HCT116 (cell line): Measurements from ENCODE around the gene GARIN5A. TPM values are rescaled to one million over a fixed set of nuclear protein-coding genes. Genes with fewer than 3 reads are reported as not detected.

Experiments
- ATAC-seq: fragments of 200-7000 bp; cut with Tn5 transposase; 2 replicates; pipeline ENCODE4 v1.9.1; 2020; ENCODE audit warnings: mild to moderate bottlenecking, moderate library complexity
- BruUV-seq: library from RNA; stranded (reverse); fragments of 400-500 nt; replicated peaks from 2 replicates; lab custom pipeline; 2021; lab: Mats Ljungman, UMichigan
- CTCF ChIA-PET: fragments of 300-600 bp; sonication (Branson Sonifier 250); formaldehyde crosslinking; loops from one replicate; lab custom pipeline; 2021; ENCODE audit warnings: antibody characterized with exemption; lab: Charles Lee
- POLR2A ChIA-PET: fragments of 300-600, 350-600 bp; sonication (Branson Sonifier 250); formaldehyde crosslinking; loops from one replicate; lab custom pipeline; 2021; ENCODE audit warnings: antibody characterized with exemption; lab: Charles Lee
- RAD21 ChIA-PET, 2 experiments: fragments of 300-600 bp; sonication (Branson Sonifier 250); formaldehyde crosslinking; loops; one replicate each; lab custom pipeline; 2023; ENCODE audit warnings: low total read pairs in 2 of 2; ENCODE audit not compliant: uncharacterized antibody in 2 of 2, unreplicated experiment in 2 of 2, low non-redundant PET in 1 of 2; lab: Charles Lee
- DNase-seq: peaks from one replicate; pipeline ENCODE4 v3.0.0-alpha.2; 2010; ENCODE audit warnings: low read depth, low spot score
- H2AFZ ChIP-seq: fragments of 200-600 bp; shearing (Covaris generic), sonication (generic); 2 replicates; pipeline ENCODE4 v1.6.1; 2017; ENCODE audit warnings: low read depth, mixed run types, mixed read lengths, antibody characterized with exemption, low read length; ENCODE audit not compliant: poor library complexity, severe bottlenecking
- H3K27ac ChIP-seq: 2 replicates; pipeline ENCODE4 v1.5.1; 2012; ENCODE audit warnings: low read depth, low read length
- H3K27me3 ChIP-seq: fragments of 200-600 bp; sonication (generic); 2 replicates; pipeline ENCODE4 v1.6.1; 2016; ENCODE audit warnings: mixed run types, low read length, mixed read lengths; ENCODE audit not compliant: insufficient read depth
- H3K36me3 ChIP-seq, 2 experiments: fragments of 200-500 bp in 1 of 2; fragments of 200-600 bp in 1 of 2; sonication (Bioruptor generic) in 1 of 2; sonication (generic) in 1 of 2; 2 replicates each; pipeline versions ENCODE4 v1.5.1 to v1.6.1; 2014 to 2016; ENCODE audit warnings: low read length in 2 of 2, inconsistent platforms in 1 of 2, mixed read lengths in 1 of 2, mixed run types in 1 of 2; ENCODE audit not compliant: insufficient read depth in 2 of 2, control insufficient read depth in 1 of 2
- H3K4me1 ChIP-seq, 2 experiments: fragments of 200-600 bp in 1 of 2; sonication (generic) in 1 of 2; 2 replicates each; pipeline versions ENCODE4 v1.5.1 to v1.6.1; 2012 to 2017; ENCODE audit warnings: low read length in 2 of 2, inconsistent platforms in 1 of 2, mild to moderate bottlenecking in 1 of 2, mixed read lengths in 1 of 2, mixed run types in 1 of 2, moderate library complexity in 1 of 2; ENCODE audit not compliant: insufficient read depth in 2 of 2, control insufficient read depth in 1 of 2
- H3K4me2 ChIP-seq: fragments of 200-600 bp; sonication (generic); 2 replicates; pipeline ENCODE4 v1.6.1; 2017; ENCODE audit warnings: mixed run types, low read length, mixed read lengths
- H3K4me3 ChIP-seq, 2 experiments: fragments of 200-600 bp in 1 of 2; sonication (generic) in 1 of 2; replicated peaks in 1 of 2; 2 replicates each; pipeline ENCODE4 v1.5.1; 2011 to 2016; ENCODE audit warnings: low read length in 2 of 2, control low read depth in 1 of 2, low read depth in 1 of 2, mild to moderate bottlenecking in 1 of 2, mixed read lengths in 1 of 2, mixed run types in 1 of 2
- H3K79me2 ChIP-seq: fragments of 200-600 bp; sonication (generic); 2 replicates; pipeline ENCODE4 v1.6.1; 2017; ENCODE audit warnings: mild to moderate bottlenecking, mixed run types, low read length, moderate library complexity, mixed read lengths; ENCODE audit not compliant: insufficient read depth
- H3K9ac ChIP-seq: fragments of 200-600 bp; sonication (generic); 2 replicates; pipeline ENCODE4 v1.6.1; 2016; ENCODE audit warnings: low read length, mixed read lengths
- H3K9me2 ChIP-seq: fragments of 200-600 bp; sonication (generic), shearing (Covaris generic); 2 replicates; pipeline ENCODE4 v1.6.1; 2017; ENCODE audit warnings: mixed run types, mild to moderate bottlenecking, moderate library complexity; ENCODE audit not compliant: insufficient read depth
- H3K9me3 ChIP-seq, 2 experiments: fragments of 200-500 bp in 1 of 2; fragments of 200-600 bp in 1 of 2; sonication (Bioruptor generic) in 1 of 2; sonication (generic) in 1 of 2; 2 replicates each; pipeline ENCODE4 v1.6.1; 2014 to 2017; ENCODE audit warnings: low read length in 2 of 2, mixed read lengths in 2 of 2, inconsistent platforms in 1 of 2, low read depth in 1 of 2, mild to moderate bottlenecking in 1 of 2, mixed run types in 1 of 2, moderate library complexity in 1 of 2; ENCODE audit not compliant: control insufficient read depth in 1 of 2, insufficient read depth in 1 of 2
- H4K20me1 ChIP-seq: fragments of 200-600 bp; sonication (generic), shearing (Covaris generic); 2 replicates; pipeline ENCODE4 v1.6.1; 2017; ENCODE audit warnings: mixed run types, mild to moderate bottlenecking, moderate library complexity; ENCODE audit not compliant: insufficient read depth
- ATF3 ChIP-seq: IDR thresholded peaks from 2 replicates; pipeline ENCODE4 v1.6.1; 2012
- EGR1 ChIP-seq: IDR thresholded peaks from 2 replicates; pipeline ENCODE4 v1.6.1; 2012; ENCODE audit warnings: low read depth
- ELF1 ChIP-seq: IDR thresholded peaks from 2 replicates; pipeline ENCODE4 v1.6.1; 2012; ENCODE audit warnings: low read depth, borderline replicate concordance
- EZH2phosphoT487 ChIP-seq: fragments of 200-600 bp; IDR thresholded peaks from 2 replicates; pipeline ENCODE4 v1.6.1; 2018; ENCODE audit warnings: antibody characterized with exemption, borderline replicate concordance
- FOSL1 ChIP-seq: IDR thresholded peaks from 2 replicates; pipeline ENCODE4 v1.6.1; 2012; ENCODE audit warnings: low read depth
- MAX ChIP-seq: IDR thresholded peaks from 2 replicates; pipeline ENCODE4 v1.6.1; 2012
- POLR2A ChIP-seq: IDR thresholded peaks from 2 replicates; pipeline ENCODE4 v1.7.0; 2011; ENCODE audit warnings: borderline replicate concordance; ENCODE audit not compliant: insufficient read depth, insufficient read length; ENCODE audit errors: extremely low read depth
- SIN3A ChIP-seq: IDR thresholded peaks from 2 replicates; pipeline ENCODE4 v1.6.1; 2012; ENCODE audit warnings: low read depth
- SP1 ChIP-seq: IDR thresholded peaks from 2 replicates; pipeline ENCODE4 v1.6.1; 2012; ENCODE audit warnings: low read depth
- TCF7L2 ChIP-seq: IDR thresholded peaks from 2 replicates; pipeline ENCODE4 v1.7.0; 2011; ENCODE audit warnings: borderline replicate concordance, inconsistent platforms; ENCODE audit not compliant: insufficient read depth, insufficient read length; ENCODE audit errors: extremely low read depth
- ZFX ChIP-seq: fragments of 450-650 bp; IDR thresholded peaks from 2 replicates; pipeline ENCODE4 v1.6.1; 2017
- intact Hi-C: fragments of 100-400 bp; cut with micrococcal nuclease; formaldehyde crosslinking; loops from 2 replicates; pipeline ENCODE4 v1.10.0; 2022
- total RNA-seq: library from RNA; stranded (reverse); gene quantifications from one replicate; pipeline ENCODE4 v1.2.1, GENCODE V29; 2021; ENCODE audit not compliant: unreplicated experiment

The GARIN5A gene
- total RNA-seq, 1 experiment from 2014 or later: 12.2 TPM

GRCh38 chr19:50476907-50477238 is 225 bp upstream of the GARIN5A start:
- Histone ChIP-seq H3K9ac (peak overlapping the region; percentile 92), H3K4me2 (peak overlapping the region; percentile 97), H4K20me1 (no peaks in the 10 kb centered on the region), H3K4me1 (peaks cover 9 to 21% of the 10 kb centered on the region in 2 experiments; a peak in 3 of 4 replicates), H3K27me3 (no peaks in the 10 kb centered on the region), H3K9me3 (no peaks in the 10 kb centered on the region), H3K9me2 (no peaks in the 10 kb centered on the region), H3K27ac (peak overlapping the region; percentile 93), H3K4me3 (peak overlapping the region; percentile 92 to 100), H3K36me3 (peaks cover 12 to 21% of the 10 kb centered on the region in 2 experiments; a peak in 3 of 4 replicates), H3K79me2 (peaks cover 38% of the 10 kb centered on the region), H2AFZ (no peak overlapping the region)
- BruUV-seq: TSS peak; percentile 81
- ChIA-PET POLR2A (no interaction called here), RAD21 (no interaction called here), CTCF (no interaction called here)
- DNase-seq (no peak), ATAC-seq (no peak)
- TF ChIP-seq SP1: no peak
- no peak for TF ChIP-seq EZH2phosphoT487
- peak; percentile 82 for TF ChIP-seq SIN3A
- no peak for TF ChIP-seq TCF7L2
- peak; percentile 69; the same call in 1 of the 2 replicates for TF ChIP-seq EGR1
- TF ChIP-seq POLR2A: no peak
- no peak for TF ChIP-seq FOSL1
- TF ChIP-seq ZFX: no peak
- TF ChIP-seq ELF1: no peak
- peak; percentile 8; the same call in 1 of the 2 replicates for TF ChIP-seq MAX
- intact Hi-C loops: loop anchor here (1.0 kb wide), 2 partner anchors 34 to 101 kb away; partner anchors contain the start of genes JOSD2 and NR1H2

- H3K9me2 ChIP-seq: no peaks in the 10 kb centered on the region
- peak overlapping the region; percentile 92 to 100 for H3K4me3 ChIP-seq
- H3K4me2 ChIP-seq: peak overlapping the region; percentile 97
- H3K36me3 ChIP-seq: peaks cover 8 to 18% of the 10 kb centered on the region in 2 experiments; a peak in 3 of 4 replicates
- H3K9me3 ChIP-seq: no peaks in the 10 kb centered on the region
- ChIA-PET POLR2A (interaction anchor here (1.2 kb wide), 1 partner anchor 10 kb away, joined by 3 read pairs; no protein-coding TSS in a partner anchor), RAD21 (no interaction called here), CTCF (no interaction called here)
- peaks cover 9 to 21% of the 10 kb centered on the region in 2 experiments; a peak in 3 of 4 replicates for H3K4me1 ChIP-seq
- no peak overlapping the region for H2AFZ ChIP-seq
- TSS peak; percentile 69 for BruUV-seq
- H3K27ac ChIP-seq: peak overlapping the region; percentile 50; the same call in 1 of the 2 replicates
- H4K20me1 ChIP-seq: no peaks in the 10 kb centered on the region
- TF ChIP-seq ATF3 (no peak), ZFX (0 out of 2 replicates have a peak, but pooled peaks have one; percentile 6)
- H3K27me3 ChIP-seq: no peaks in the 10 kb centered on the region
- ATAC-seq (no peak), DNase-seq (no peak)
- H3K9ac ChIP-seq: peak overlapping the region; percentile 92
- H3K79me2 ChIP-seq: peaks cover 38% of the 10 kb centered on the region
- intact Hi-C loops: loop anchor here (1.0 kb wide), 2 partner anchors 36 to 99 kb away; partner anchors contain the start of genes JOSD2 and NR1H2
Observed at GRCh38 chr19:50475736-50476223, 868 bp downstream of the GARIN5A start.
